ENCODE results near the gene LEKR1.
A peak's percentile ranks its signal among the peaks of the same experiment; 100 is the strongest.
"Not testable (repeated sequence)": the region's sequence is repeated elsewhere in the genome, so short reads cannot be mapped to it uniquely, and the experiment has no call there.

Gene LEKR1

GRCh38 chr3:156826144-156826895, at the start of gene LEKR1:
TSS of gene LEKR1 (plus strand) at chr3:156826353. CDS start at chr3:156829330, 2,977 bp downstream.
- peak; percentile 50 for DNase-seq (ENCODE audit: low read depth)

GRCh38 chr3:156776871-156777270, 49.3 kb upstream of the LEKR1 start:
- DNase-seq (ENCODE audit: low read depth), result no peak

GRCh38 chr3:156781310-156782230, 44.6 kb upstream of the LEKR1 start:
- DNase-seq (ENCODE audit: low read depth), result no peak

GRCh38 chr3:156782319-156782718, 43.8 kb upstream of the LEKR1 start:
- DNase-seq (ENCODE audit: low read depth), result no peak

GRCh38 chr3:156782921-156783320, 43.2 kb upstream of the LEKR1 start:
- DNase-seq (ENCODE audit: low read depth), result no peak

- no peak for DNase-seq (ENCODE audit: low read depth)
These were observed 39.2 kb upstream of the LEKR1 start for GRCh38 chr3:156787001-156787400.

GRCh38 chr3:156787926-156788663, 38.1 kb upstream of the LEKR1 start:
- no peak for DNase-seq (ENCODE audit: low read depth)

GRCh38 chr3:156788846-156789245, 37.3 kb upstream of the LEKR1 start:
- no peak for DNase-seq (ENCODE audit: low read depth)

GRCh38 chr3:156790156-156790555, 36.0 kb upstream of the LEKR1 start:
- no peak for DNase-seq (ENCODE audit: low read depth)

- DNase-seq (ENCODE audit: low read depth), result no peak
These were observed 34.0 kb upstream of the LEKR1 start for GRCh38 chr3:156792114-156792513.

- DNase-seq (ENCODE audit: low read depth), result no peak
These were observed 33.6 kb upstream of the LEKR1 start for GRCh38 chr3:156792536-156792935.

- no peak for DNase-seq (ENCODE audit: low read depth)
These were observed 33.2 kb upstream of the LEKR1 start for GRCh38 chr3:156792945-156793344.

- no peak for DNase-seq (ENCODE audit: low read depth)
These were observed 32.8 kb upstream of the LEKR1 start for GRCh38 chr3:156793400-156793799.

- DNase-seq (ENCODE audit: low read depth), result no peak
These were observed 32.3 kb upstream of the LEKR1 start for GRCh38 chr3:156793851-156794250.

- DNase-seq (ENCODE audit: low read depth), result no peak
These were observed 30.2 kb upstream of the LEKR1 start for GRCh38 chr3:156795890-156796481.

GRCh38 chr3:156797368-156797767, 28.8 kb upstream of the LEKR1 start:
- DNase-seq (ENCODE audit: low read depth), result no peak

- not testable (repeated sequence) for DNase-seq (ENCODE audit: low read depth)
These were observed 25.9 kb upstream of the LEKR1 start for GRCh38 chr3:156800287-156800686.

- no peak for DNase-seq (ENCODE audit: low read depth)
These were observed 24.4 kb upstream of the LEKR1 start for GRCh38 chr3:156801746-156802145.

GRCh38 chr3:156802821-156803606, 23.1 kb upstream of the LEKR1 start:
- DNase-seq (ENCODE audit: low read depth), result no peak

GRCh38 chr3:156803952-156804741, 22.0 kb upstream of the LEKR1 start:
- no peak for DNase-seq (ENCODE audit: low read depth)

Data from T-helper 22 cell (primary cell).